Naive thymus-derived CD4-positive, alpha-beta T cell (primary cell): ENCODE data around the gene SUPT6H. TPM values are rescaled to one million over a fixed set of nuclear protein-coding genes. Genes with fewer than 3 reads are reported as not detected.

Source experiments
- ATAC-seq: fragments of 150-1000 bp; cut with Tn5 transposase; 2 replicates; pipeline ENCODE4 v1.10.0; 2021; ENCODE audit warnings: mild to moderate bottlenecking, moderate library complexity
- CTCF ChIA-PET: fragments of 350-600 bp; sonication (Branson Sonifier 250); formaldehyde crosslinking; loops from one replicate; lab custom pipeline; 2021; ENCODE audit warnings: antibody characterized with exemption; lab: Charles Lee
- POLR2A ChIA-PET: fragments of 350-600 bp; sonication (Branson Sonifier 250); formaldehyde crosslinking; loops from one replicate; lab custom pipeline; 2021; ENCODE audit warnings: antibody characterized with exemption, inconsistent platforms; lab: Charles Lee
- DNase-seq, 9 donors: peaks; one replicate each; pipeline versions ENCODE4 v3.0.0 to v3.0.0-alpha.2; 2020 to 2022; ENCODE audit warnings: mixed read lengths in 1 of 9
- H3K27ac ChIP-seq: one replicate; pipeline ENCODE4 v1.7.0; 2013; ENCODE audit warnings: mild to moderate bottlenecking, low read depth, low read length, moderate library complexity
- H3K27me3 ChIP-seq, 2 donors: one replicate each; pipeline ENCODE4 v1.7.0; 2013; ENCODE audit warnings: low read length in 2 of 2, mild to moderate bottlenecking in 2 of 2, moderate library complexity in 2 of 2; ENCODE audit not compliant: control insufficient read depth in 2 of 2, insufficient read depth in 2 of 2
- H3K36me3 ChIP-seq, 3 experiments: 1 replicate in 2 of 3; 2 replicates in 1 of 3; pipeline ENCODE4 v1.7.0; 2013; ENCODE audit warnings: low read length in 3 of 3, mild to moderate bottlenecking in 3 of 3, moderate library complexity in 1 of 3; ENCODE audit not compliant: insufficient read depth in 3 of 3, control insufficient read depth in 2 of 3
- H3K4me1 ChIP-seq, 2 donors: one replicate each; pipeline ENCODE4 v1.7.0; 2013; ENCODE audit warnings: low read length in 2 of 2, mild to moderate bottlenecking in 2 of 2, moderate library complexity in 1 of 2; ENCODE audit not compliant: control insufficient read depth in 2 of 2, insufficient read depth in 2 of 2
- H3K4me3 ChIP-seq: 2 replicates; pipeline ENCODE4 v1.7.0; 2013; ENCODE audit warnings: mild to moderate bottlenecking, low read length
- H3K9me3 ChIP-seq, 3 experiments: 1 replicate in 2 of 3; 2 replicates in 1 of 3; pipeline ENCODE4 v1.7.0; 2013; ENCODE audit warnings: low read length in 3 of 3; ENCODE audit not compliant: control insufficient read depth in 2 of 3
- H3K27ac Mint-ChIP-seq, 9 donors: one replicate each; pipeline ENCODE4 v1.8.0; 2020 to 2022; ENCODE audit warnings: mixed read lengths in 9 of 9, mild to moderate bottlenecking in 8 of 9, moderate library complexity in 5 of 9, inconsistent platforms in 2 of 9
- H3K27me3 Mint-ChIP-seq, 5 donors: one replicate each; pipeline ENCODE4 v1.8.0; 2021 to 2022; ENCODE audit warnings: mixed read lengths in 5 of 5, mild to moderate bottlenecking in 1 of 5
- H3K36me3 Mint-ChIP-seq, 5 donors: one replicate each; pipeline ENCODE4 v1.8.0; 2020 to 2022; ENCODE audit warnings: mixed read lengths in 5 of 5, mild to moderate bottlenecking in 3 of 5, inconsistent platforms in 1 of 5
- H3K4me1 Mint-ChIP-seq, 7 donors: one replicate each; pipeline ENCODE4 v1.8.0; 2020 to 2022; ENCODE audit warnings: mixed read lengths in 7 of 7, mild to moderate bottlenecking in 3 of 7, inconsistent platforms in 1 of 7
- H3K4me3 Mint-ChIP-seq, 10 donors: one replicate each; pipeline ENCODE4 v1.8.0; 2020 to 2022; ENCODE audit warnings: mild to moderate bottlenecking in 10 of 10, mixed read lengths in 10 of 10, moderate library complexity in 6 of 10, inconsistent platforms in 2 of 10
- H3K9me3 Mint-ChIP-seq, 11 donors: one replicate each; pipeline ENCODE4 v1.8.0; 2020 to 2022; ENCODE audit warnings: mixed read lengths in 11 of 11, mild to moderate bottlenecking in 4 of 11, inconsistent platforms in 1 of 11, moderate library complexity in 1 of 11
- intact Hi-C, 2 donors: fragments of 100-400 bp; cut with micrococcal nuclease; formaldehyde crosslinking; loops; one replicate each; pipeline ENCODE4 v1.15.1; 2023
- polyA plus RNA-seq, 2 donors: library from polyadenylated mRNA; unstranded; fragments of 300-500 nt; fragmentation: Illumina TruSeq; gene quantifications; one replicate each; pipeline ENCODE4 v1.2.3, GENCODE V29; 2021
- total RNA-seq, 6 experiments: library from RNA in 5 of 6; stranded (reverse) in 5 of 6; gene quantifications; 1 replicate in 5 of 6; 2 replicates in 1 of 6; pipeline ENCODE4 v1.2.3 and lab custom pipeline; 2021 to 2026

SUPT6H gene
- total and polyA plus RNA-seq, 7 experiments from 2014 or later = 9.8 to 132 (median 92.9) TPM

DNA sequence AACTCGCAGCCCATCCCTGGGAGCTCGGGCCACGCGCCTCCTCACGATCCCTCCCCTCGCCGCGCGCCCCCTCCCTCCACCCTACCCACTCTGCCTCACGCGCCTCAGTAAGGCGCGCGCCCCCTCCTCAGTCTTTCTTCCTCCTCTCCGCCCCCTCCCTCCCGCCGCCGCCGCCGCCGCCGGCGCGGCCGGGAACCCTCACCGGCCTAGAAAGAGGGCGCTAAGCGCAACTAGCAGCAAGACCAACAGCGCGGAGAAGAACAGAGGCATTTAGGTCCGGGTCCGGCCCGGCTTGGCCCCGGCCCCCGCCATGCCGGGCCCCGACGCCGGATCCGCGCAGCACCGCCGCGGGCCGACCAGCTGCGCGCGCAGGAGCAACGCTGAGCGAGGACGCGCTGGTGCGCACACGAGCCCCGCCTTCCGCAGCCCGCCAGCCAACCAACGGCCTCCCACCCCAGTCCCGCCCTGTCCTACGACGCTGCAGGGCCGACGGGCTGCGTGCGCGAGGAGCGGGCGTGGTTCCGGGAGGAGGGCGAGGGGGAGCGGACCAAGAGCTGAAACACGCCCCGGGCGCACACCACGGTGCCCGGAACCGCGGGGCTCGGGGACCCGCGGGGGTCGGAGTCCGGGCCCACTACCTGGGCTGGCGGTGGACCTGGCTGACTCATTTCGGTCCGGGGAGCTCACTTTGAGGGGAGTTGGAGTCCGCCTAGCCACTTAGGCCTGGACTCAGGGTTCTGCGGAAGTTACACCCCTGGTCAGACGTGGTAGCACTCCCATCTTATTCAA lies 17.0 kb upstream of the SUPT6H start, which contains the start of gene BLTP2:
TSS of gene BLTP2 (minus strand) at position 372 of the 789 bp plus-strand sequence. CDS start at position 270, 102 bp downstream.
- Mint-ChIP-seq H3K9me3 (no peaks in the 10 kb centered on the region), H3K27ac (peak within 1 kb of the TSS; percentile 90 to 99 (median 97)), H3K27me3 (no peaks in the 10 kb centered on the region), H3K36me3 (peaks cover 4 to 33% (median 18%) of the 10 kb centered on the region in 5 donors), H3K4me1 (peaks cover 29 to 57% (median 39%) of the 10 kb centered on the region in 7 donors), H3K4me3 (peak within 1 kb of the TSS; percentile 89 to 99 (median 94))
- POLR2A ChIA-PET = interaction anchor here (1.0 to 5.3 kb wide), 21 partner anchors 7 to 649 kb away, joined by 3 to 81 read pairs (median 5); partner anchors contain the start of genes ALDOC, IFT20, NEK8 and NUFIP2
- Histone ChIP-seq H3K36me3 (peaks cover 6 to 45% (median 17%) of the 10 kb centered on the region in 3 experiments), H3K27me3 (no peaks in the 10 kb centered on the region), H3K27ac (peak within 1 kb of the TSS; percentile 95), H3K4me3 (peak within 1 kb of the TSS; percentile 87), H3K4me1 (peaks cover 26 to 29% of the 10 kb centered on the region in 2 donors), H3K9me3 (no peaks in the 10 kb centered on the region)
- DNase-seq = peak; percentile 86 to 95 (median 93)
- peak; percentile 99 for ATAC-seq
- CTCF ChIA-PET = interaction anchor here (0.8 to 4.1 kb wide), 3 partner anchors 17 to 34 kb away, joined by 3 to 15 read pairs (median 6); partner anchors contain the start of genes SDF2 and SUPT6H
- intact Hi-C loops = loop anchor here (1.0 to 10.0 kb wide), 17 partner anchors 17 to 922 kb away; partner anchors contain the start of genes ALDOC (in 2 of the 2), DHRS13 (in 2 of the 2), NEK8 (in 2 of the 2) and SPAG5 (in 2 of the 2)

DNA sequence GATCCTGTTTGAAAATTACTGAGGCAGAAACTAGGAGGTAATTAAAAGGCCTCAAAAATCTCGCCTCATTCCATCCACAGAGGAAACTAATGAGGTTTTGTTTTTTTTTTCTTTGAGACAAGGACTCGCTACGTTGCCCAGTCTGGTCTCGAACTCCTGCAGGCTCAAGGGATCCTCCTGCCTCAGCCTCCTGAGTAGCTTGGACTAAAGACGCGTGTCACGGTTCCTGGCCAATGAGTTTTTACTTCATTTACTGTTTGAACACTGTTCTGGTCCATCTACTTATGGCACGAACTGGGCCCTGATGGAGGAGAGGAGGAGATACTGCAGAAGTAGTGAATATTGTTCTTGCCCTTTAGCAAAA lies 16.4 kb upstream of the SUPT6H start:
- Mint-ChIP-seq H3K4me3 (peak overlapping the region; percentile 68 to 99 (median 90)), H3K9me3 (no peaks in the 10 kb centered on the region), H3K27ac (peak overlapping the region; percentile 90 to 99 (median 97)), H3K27me3 (no peaks in the 10 kb centered on the region), H3K36me3 (peaks cover 4 to 28% (median 15%) of the 10 kb centered on the region in 5 donors), H3K4me1 (peaks cover 27 to 54% (median 39%) of the 10 kb centered on the region in 7 donors)
- Histone ChIP-seq H3K27me3 (no peaks in the 10 kb centered on the region), H3K9me3 (no peaks in the 10 kb centered on the region), H3K27ac (peak overlapping the region; percentile 95), H3K4me3 (peak overlapping the region; percentile 87), H3K4me1 (peaks cover 26 to 29% of the 10 kb centered on the region in 2 donors), H3K36me3 (peaks cover 2 to 41% (median 14%) of the 10 kb centered on the region in 3 experiments)
- CTCF ChIA-PET = interaction anchor here (0.8 to 4.1 kb wide), 3 partner anchors 17 to 310 kb away, joined by 3 to 15 read pairs (median 6); partner anchors contain the start of genes SDF2, SUPT6H and TNFAIP1
- POLR2A ChIA-PET = interaction anchor here (0.6 to 5.3 kb wide), 18 partner anchors 10 to 648 kb away, joined by 3 to 81 read pairs (median 6); partner anchors contain the start of genes ALDOC, IFT20, NEK8 and NUFIP2
- no peak for DNase-seq
- ATAC-seq = no peak
- intact Hi-C loops = loop anchor here (1.0 to 10.0 kb wide), 17 partner anchors 17 to 922 kb away; partner anchors contain the start of genes ALDOC (in 2 of the 2), DHRS13 (in 2 of the 2), NEK8 (in 2 of the 2) and SUPT6H (in 2 of the 2)

DNA sequence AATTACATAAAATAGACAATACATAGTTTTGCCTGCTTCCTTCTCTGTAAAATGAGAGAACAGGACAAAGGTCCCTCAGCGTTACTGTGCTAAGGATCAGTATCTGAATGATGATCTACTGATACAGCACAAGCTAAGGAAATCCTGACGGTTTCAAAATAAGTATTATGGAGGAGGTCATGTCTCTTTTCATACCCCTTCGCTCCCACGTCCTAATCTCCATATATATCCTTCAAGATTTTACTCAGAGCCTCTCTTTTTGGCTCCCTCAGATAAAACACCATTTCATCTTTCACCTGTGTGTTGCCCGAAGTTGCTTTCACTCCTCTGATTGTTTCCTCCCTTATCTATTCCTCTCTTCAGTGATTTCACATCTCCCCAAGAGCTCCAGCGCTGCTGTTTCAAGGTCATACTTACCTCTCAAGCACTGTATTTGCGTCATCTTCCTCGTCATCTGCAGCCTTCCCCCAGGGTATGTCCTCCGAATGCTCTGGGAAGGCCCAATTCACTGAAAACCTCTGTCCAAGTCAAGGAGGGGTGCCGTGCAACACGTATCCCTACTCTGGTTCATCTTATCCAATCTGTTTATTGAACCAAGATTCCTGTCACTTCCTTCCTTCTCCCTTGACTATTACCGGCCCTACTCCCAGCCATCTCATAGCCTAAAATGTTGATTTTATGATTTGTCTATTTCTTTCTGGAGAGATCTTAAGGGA lies 15.8 kb upstream of the SUPT6H start:
- intact Hi-C loops = loop anchor here (1.0 to 10.0 kb wide), 9 partner anchors 65 to 921 kb away; partner anchors contain the start of genes DHRS13 (in 2 of the 2), ABHD15 (in 1 of the 2), ALDOC (in 1 of the 2) and ERAL1 (in 1 of the 2)
- peak overlapping the region; percentile 95 for H3K27ac ChIP-seq
- Mint-ChIP-seq H3K27me3 (no peaks in the 10 kb centered on the region), H3K36me3 (peaks cover 4 to 26% (median 16%) of the 10 kb centered on the region in 5 donors), H3K27ac (peak overlapping the region; percentile 90 to 99 (median 97)), H3K4me3 (peak overlapping the region; percentile 68 to 99 (median 90)), H3K4me1 (peaks cover 27 to 53% (median 39%) of the 10 kb centered on the region in 7 donors), H3K9me3 (no peaks in the 10 kb centered on the region)
- H3K27me3 ChIP-seq = no peaks in the 10 kb centered on the region
- H3K4me1 ChIP-seq = peaks cover 26 to 29% of the 10 kb centered on the region in 2 donors
- peak in 1 of 9 donors; percentile 6 for DNase-seq
- CTCF ChIA-PET = interaction anchor here (0.8 to 4.1 kb wide), 7 partner anchors 16 to 311 kb away, joined by 3 to 15 read pairs (median 4); partner anchors contain the start of genes SDF2, SUPT6H and TNFAIP1
- ATAC-seq = no peak
- H3K36me3 ChIP-seq = peaks cover 0 to 41% (median 11%) of the 10 kb centered on the region in 3 experiments
- H3K4me3 ChIP-seq = peak overlapping the region; percentile 87
- POLR2A ChIA-PET = interaction anchor here (0.6 to 5.3 kb wide), 12 partner anchors 14 to 305 kb away, joined by 3 to 81 read pairs (median 8); partner anchors contain the start of genes PHF12, PIGS, PROCA1 and RPL23A
- H3K9me3 ChIP-seq = no peaks in the 10 kb centered on the region

DNA sequence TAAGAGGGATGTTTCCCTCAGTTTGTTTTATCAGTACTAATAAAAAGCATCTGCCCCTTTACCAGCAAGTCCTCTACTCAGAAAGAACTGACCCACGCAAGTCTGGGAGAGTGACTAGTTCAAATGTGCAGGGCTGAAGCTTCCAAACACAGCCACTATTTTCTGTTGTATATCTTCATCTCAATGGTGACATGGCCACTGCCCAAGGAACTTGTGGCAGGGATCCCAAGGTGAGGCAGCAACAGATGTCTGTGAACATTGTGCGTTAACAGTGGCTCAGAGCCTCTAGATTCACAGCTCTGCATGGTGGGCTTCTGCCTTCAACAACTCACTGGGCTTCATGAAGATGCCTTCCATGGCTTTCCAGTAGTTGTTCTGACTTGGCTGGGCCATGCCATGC lies 13.3 kb upstream of the SUPT6H start:
- no peak overlapping the region for H3K4me3 ChIP-seq
- ATAC-seq = no peak
- ChIA-PET CTCF (interaction anchor here (4.1 kb wide), 1 partner anchor 13 kb away, joined by 15 read pairs; the partner anchor contains the start of genes SDF2 and SUPT6H), POLR2A (interaction anchor here (1.0 to 3.5 kb wide), 2 partner anchors 13 to 63 kb away, joined by 4 to 19 read pairs; partner anchors contain the start of genes PROCA1, SDF2 and SUPT6H)
- peaks cover 5 to 40% (median 6%) of the 10 kb centered on the region in 3 experiments for H3K36me3 ChIP-seq
- peak overlapping the region in 3 of 9 donors; percentile 25 to 69 (median 55) for H3K27ac Mint-ChIP-seq
- H3K4me1 ChIP-seq = peaks cover 15 to 21% of the 10 kb centered on the region in 2 donors
- no peaks in the 10 kb centered on the region for H3K27me3 ChIP-seq
- DNase-seq = no peak
- peaks cover 0 to 20% (median 10%) of the 10 kb centered on the region in 5 donors for H3K36me3 Mint-ChIP-seq
- peaks cover 20 to 44% (median 31%) of the 10 kb centered on the region in 7 donors for H3K4me1 Mint-ChIP-seq
- no peaks in the 10 kb centered on the region for H3K27me3 Mint-ChIP-seq
- no peak overlapping the region for H3K4me3 Mint-ChIP-seq
- intact Hi-C loops = loop anchor here (5.0 to 10.0 kb wide), 8 partner anchors 71 to 919 kb away; partner anchors contain the start of genes DHRS13 (in 2 of the 2), ABHD15 (in 1 of the 2), ALDOC (in 1 of the 2) and ERAL1 (in 1 of the 2)
- H3K9me3 ChIP-seq = no peaks in the 10 kb centered on the region
- no peaks in the 10 kb centered on the region for H3K9me3 Mint-ChIP-seq
- no peak overlapping the region for H3K27ac ChIP-seq

DNA sequence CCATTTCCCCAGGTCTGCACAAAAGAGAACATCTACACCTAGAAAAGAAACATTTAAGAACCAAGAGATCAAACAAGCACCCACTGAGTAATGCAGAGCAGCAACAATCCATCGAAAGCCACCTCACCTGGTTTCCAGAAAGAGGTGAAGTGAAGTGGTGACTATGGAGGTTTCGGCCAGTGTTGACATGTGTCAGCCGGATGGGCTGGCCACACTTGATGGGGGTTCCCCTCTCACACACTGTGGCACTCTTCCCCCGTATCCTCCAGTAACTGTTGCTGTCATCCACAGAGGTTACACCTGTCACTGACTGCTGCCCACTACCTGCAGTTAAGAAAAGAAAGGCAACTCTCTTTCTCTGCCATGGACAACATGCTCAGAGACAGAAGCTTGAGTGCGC lies 6.8 kb upstream of the SUPT6H start:
- no peaks in the 10 kb centered on the region for H3K9me3 Mint-ChIP-seq
- no peaks in the 10 kb centered on the region for H3K27me3 Mint-ChIP-seq
- Histone ChIP-seq H3K4me3 (no peak overlapping the region), H3K9me3 (no peaks in the 10 kb centered on the region), H3K27me3 (no peaks in the 10 kb centered on the region), H3K36me3 (peaks cover 0 to 42% (median 5%) of the 10 kb centered on the region in 3 experiments), H3K27ac (no peak overlapping the region), H3K4me1 (peaks cover 0 to under 1% of the 10 kb centered on the region in 2 donors)
- intact Hi-C loops = no loop called here
- peaks cover 0 to 27% (median 4%) of the 10 kb centered on the region in 5 donors for H3K36me3 Mint-ChIP-seq
- H3K4me3 Mint-ChIP-seq = no peak overlapping the region
- ChIA-PET CTCF (no interaction called here), POLR2A (interaction anchor here (0.6 to 1.1 kb wide), 2 partner anchors 10 to 335 kb away, joined by 3 to 4 read pairs; partner anchors contain the start of gene BLTP2)
- DNase-seq = no peak
- no peak for ATAC-seq
- peak overlapping the region in 1 of 9 donors; percentile 89 for H3K27ac Mint-ChIP-seq
- peaks cover 6 to 33% (median 22%) of the 10 kb centered on the region in 7 donors for H3K4me1 Mint-ChIP-seq
